Brain microvascular endothelial cell (primary cell): ENCODE measurements around the gene UCKL1.

Experiments used
- DNase-seq: peaks from one replicate; pipeline ENCODE4 v3.0.0-alpha.2; 2020
- H3K27ac ChIP-seq: fragments of 250-450 bp; sonication (Bioruptor Pico); 2 replicates; pipeline ENCODE4 v1.5.1; 2020; ENCODE audit warnings: mild to moderate bottlenecking, moderate library complexity
- H3K27me3 ChIP-seq: fragments of 250-450 bp; sonication (Bioruptor Pico); replicated peaks from 2 replicates; pipeline ENCODE4 v1.5.1; 2020; ENCODE audit warnings: mild to moderate bottlenecking
- H3K36me3 ChIP-seq: fragments of 250-450 bp; sonication (Bioruptor Pico); replicated peaks from 2 replicates; pipeline ENCODE4 v1.5.1; 2020; ENCODE audit warnings: mild to moderate bottlenecking
- H3K4me3 ChIP-seq: 2 replicates; pipeline ENCODE4 v1.5.1; 2011; ENCODE audit warnings: low read depth, mild to moderate bottlenecking, control low read depth, low read length, moderate library complexity
- in situ Hi-C: cut with HindIII; loops from 2 replicates; pipeline ENCODE4 v1.10.0; 2017; ENCODE audit warnings: low sequenced_read_pairs, low pct_ligation_motif_present
- TF ChIP-seq, protein P1 (sequence below): IDR thresholded peaks from 2 replicates; pipeline ENCODE4 v1.5.1; 2011; ENCODE audit warnings: low read depth, mild to moderate bottlenecking, moderate library complexity, low read length, control low read depth, inconsistent platforms; ENCODE audit errors: missing control alignments

The UCKL1 gene

GRCh38 chr20:63890616-63891015 is 65.6 kb downstream of the UCKL1 start:
- in situ Hi-C loops, result loop anchor here (25.0 kb wide), 1 partner anchor 303 kb away; no protein-coding TSS in a partner anchor
- Histone ChIP-seq H3K36me3 (peaks cover 51% of the 10 kb centered on the region), H3K27ac (no peak overlapping the region)

DNA sequence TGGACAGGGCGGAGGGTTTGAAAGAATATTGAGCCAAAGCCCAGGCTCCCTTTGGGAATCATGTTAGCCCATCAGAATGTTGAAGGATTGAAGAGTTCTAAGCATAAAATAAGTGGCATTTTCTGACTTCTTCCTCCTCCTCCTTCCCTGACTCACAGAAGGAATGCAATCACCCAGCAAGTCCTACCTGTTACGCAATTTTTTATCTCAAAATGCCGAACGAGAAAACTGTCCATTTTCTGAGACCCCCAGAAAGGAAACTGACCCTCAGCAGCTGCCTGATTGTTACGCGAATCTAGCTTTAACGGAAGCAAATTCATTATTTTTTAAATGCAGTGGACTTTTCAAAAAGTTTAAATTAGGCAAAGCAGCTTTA is 66.0 kb downstream of the UCKL1 start:
- Histone ChIP-seq H3K27me3 (no peaks in the 10 kb centered on the region), H3K36me3 (peaks cover 55% of the 10 kb centered on the region), H3K4me3 (no peak overlapping the region), H3K27ac (no peak overlapping the region)
- in situ Hi-C loops, result loop anchor here (25.0 kb wide), 1 partner anchor 303 kb away; no protein-coding TSS in a partner anchor
- DNase-seq, result no peak
- TF ChIP-seq, protein P1, sequence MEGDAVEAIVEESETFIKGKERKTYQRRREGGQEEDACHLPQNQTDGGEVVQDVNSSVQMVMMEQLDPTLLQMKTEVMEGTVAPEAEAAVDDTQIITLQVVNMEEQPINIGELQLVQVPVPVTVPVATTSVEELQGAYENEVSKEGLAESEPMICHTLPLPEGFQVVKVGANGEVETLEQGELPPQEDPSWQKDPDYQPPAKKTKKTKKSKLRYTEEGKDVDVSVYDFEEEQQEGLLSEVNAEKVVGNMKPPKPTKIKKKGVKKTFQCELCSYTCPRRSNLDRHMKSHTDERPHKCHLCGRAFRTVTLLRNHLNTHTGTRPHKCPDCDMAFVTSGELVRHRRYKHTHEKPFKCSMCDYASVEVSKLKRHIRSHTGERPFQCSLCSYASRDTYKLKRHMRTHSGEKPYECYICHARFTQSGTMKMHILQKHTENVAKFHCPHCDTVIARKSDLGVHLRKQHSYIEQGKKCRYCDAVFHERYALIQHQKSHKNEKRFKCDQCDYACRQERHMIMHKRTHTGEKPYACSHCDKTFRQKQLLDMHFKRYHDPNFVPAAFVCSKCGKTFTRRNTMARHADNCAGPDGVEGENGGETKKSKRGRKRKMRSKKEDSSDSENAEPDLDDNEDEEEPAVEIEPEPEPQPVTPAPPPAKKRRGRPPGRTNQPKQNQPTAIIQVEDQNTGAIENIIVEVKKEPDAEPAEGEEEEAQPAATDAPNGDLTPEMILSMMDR, result no peak

More at GRCh38 chr20:63890616-63891015, 65.6 kb downstream of the UCKL1 start:
- TF ChIP-seq, protein P1, result no peak
- Histone ChIP-seq H3K27me3 (no peaks in the 10 kb centered on the region), H3K4me3 (no peak overlapping the region)
- DNase-seq, result no peak
